OCI-LY3 (cell line): ENCODE measurements around the gene PDK1.

Experiments
- CTCF ChIP-seq: fragments of 200-600, 300-600 bp; sonication (generic); IDR thresholded peaks from 2 replicates; pipeline ENCODE4 v1.5.1; 2014; ENCODE audit warnings: antibody characterized with exemption, low read length, low read depth
- EZH2phosphoT487 ChIP-seq: fragments of 200-600 bp; shearing (Covaris generic); IDR thresholded peaks from 2 replicates; pipeline ENCODE4 v1.6.1; 2018; ENCODE audit warnings: antibody characterized with exemption, mixed run types, low read depth

- TF ChIP-seq CTCF: no peak
- TF ChIP-seq EZH2phosphoT487: no peak
Observed at GRCh38 chr2:172507199-172507598, 48.7 kb upstream of the PDK1 start.
